8988T (cell line): ENCODE results near the gene NAA50.
A peak's percentile ranks its signal among the peaks of the same experiment; 100 is the strongest.

Experiments
- DNase-seq: peaks from one replicate; pipeline ENCODE4 v3.0.0; 2011

NAA50 gene

GRCh38 chr3:113745756-113746547 lies at the start of gene NAA50:
NAA50 (minus strand) TSS chr3:113746249; CDS start chr3:113745949, 300 bp downstream.
- peak; percentile 53 for DNase-seq

- DNase-seq, result no peak
Observed at GRCh38 chr3:113795693-113796092, 49.6 kb upstream of the NAA50 start.

- no peak for DNase-seq
Observed at GRCh38 chr3:113794526-113794925, 48.5 kb upstream of the NAA50 start.

- DNase-seq, result no peak
Observed at GRCh38 chr3:113791381-113791780, 45.3 kb upstream of the NAA50 start.

GRCh38 chr3:113783980-113784379 lies 37.9 kb upstream of the NAA50 start:
- DNase-seq, result no peak

GRCh38 chr3:113783463-113783862 lies 37.4 kb upstream of the NAA50 start:
- no peak for DNase-seq

- no peak for DNase-seq
Observed at GRCh38 chr3:113776564-113776963, 30.5 kb upstream of the NAA50 start.

- DNase-seq, result no peak
Observed at GRCh38 chr3:113775516-113775915, 29.5 kb upstream of the NAA50 start.

- no peak for DNase-seq
Observed at GRCh38 chr3:113773381-113773780, 27.3 kb upstream of the NAA50 start.

- DNase-seq, result no peak
Observed at GRCh38 chr3:113771993-113772392, 25.9 kb upstream of the NAA50 start.

GRCh38 chr3:113769551-113769950 lies 23.5 kb upstream of the NAA50 start:
- DNase-seq, result no peak

- DNase-seq, result no peak
Observed at GRCh38 chr3:113764698-113765097, 18.6 kb upstream of the NAA50 start.

GRCh38 chr3:113758389-113759024 lies 12.5 kb upstream of the NAA50 start:
- no peak for DNase-seq

- DNase-seq, result no peak
Observed at GRCh38 chr3:113754494-113755159, 8.6 kb upstream of the NAA50 start.

GRCh38 chr3:113753376-113753985 lies 7.4 kb upstream of the NAA50 start:
- DNase-seq, result no peak

- no peak for DNase-seq
Observed at GRCh38 chr3:113751141-113751540, 5.1 kb upstream of the NAA50 start.

GRCh38 chr3:113747283-113748046 lies 1.4 kb upstream of the NAA50 start:
- DNase-seq, result no peak

- peak; percentile 48 for DNase-seq
Observed at GRCh38 chr3:113746548-113747282, 666 bp upstream of the NAA50 start, which contains the start of gene ATP6V1A. ATP6V1A (plus strand) TSS chr3:113747035; CDS start chr3:113778754, 31,719 bp downstream.

- peak; percentile 57 for DNase-seq
Observed at GRCh38 chr3:113744941-113745755, 901 bp downstream of the NAA50 start.

- DNase-seq, result no peak
Observed at GRCh38 chr3:113743006-113743630, 2.9 kb downstream of the NAA50 start.
